ENCODE measurements around the gene MET.
"Not testable (repeated sequence)": the region's sequence is repeated elsewhere in the genome, so short reads cannot be mapped to it uniquely, and the experiment has no call there.

Gene MET

GRCh38 chr7:116698930-116699721 is 27.1 kb downstream of the MET start:
- FAIRE-seq, result no peak

- no peak for FAIRE-seq
Observed at GRCh38 chr7:116699722-116700120, 27.7 kb downstream of the MET start.

- FAIRE-seq, result no peak
Observed at GRCh38 chr7:116702046-116702785, 30.2 kb downstream of the MET start.

- FAIRE-seq, result no peak
Observed at GRCh38 chr7:116704650-116705228, 32.7 kb downstream of the MET start.

- FAIRE-seq, result no peak
Observed at GRCh38 chr7:116705419-116705818, 33.4 kb downstream of the MET start.

GRCh38 chr7:116706668-116707126 is 34.7 kb downstream of the MET start:
- no peak for FAIRE-seq

- no peak for FAIRE-seq
Observed at GRCh38 chr7:116707289-116707688, 35.3 kb downstream of the MET start.

GRCh38 chr7:116708248-116708647 is 36.3 kb downstream of the MET start:
- FAIRE-seq, result no peak

- FAIRE-seq, result no peak
Observed at GRCh38 chr7:116708861-116709260, 36.9 kb downstream of the MET start.

GRCh38 chr7:116709336-116709735 is 37.3 kb downstream of the MET start:
- FAIRE-seq, result no peak

- FAIRE-seq, result peak; percentile 78
Observed at GRCh38 chr7:116710764-116711452, 38.9 kb downstream of the MET start.

GRCh38 chr7:116711790-116712189 is 39.8 kb downstream of the MET start:
- FAIRE-seq, result no peak

- no peak for FAIRE-seq
Observed at GRCh38 chr7:116713500-116713899, 41.5 kb downstream of the MET start.

GRCh38 chr7:116713918-116714317 is 41.9 kb downstream of the MET start:
- FAIRE-seq, result no peak

GRCh38 chr7:116715077-116715476 is 43.1 kb downstream of the MET start:
- no peak for FAIRE-seq

GRCh38 chr7:116717137-116717536 is 45.1 kb downstream of the MET start:
- no peak for FAIRE-seq

- FAIRE-seq, result not testable (repeated sequence)
Observed at GRCh38 chr7:116723959-116724529, 52.0 kb downstream of the MET start.

- FAIRE-seq, result no peak
Observed at GRCh38 chr7:116724560-116725231, 52.7 kb downstream of the MET start.

GRCh38 chr7:116726149-116726548 is 54.2 kb downstream of the MET start:
- FAIRE-seq, result no peak

- no peak for FAIRE-seq
Observed at GRCh38 chr7:116726713-116727431, 54.9 kb downstream of the MET start.

- no peak for FAIRE-seq
Observed at GRCh38 chr7:116727432-116728009, 55.5 kb downstream of the MET start.

All from islet of Langerhans (tissue), 1 donor.